Uterus (tissue), 4 donors: ENCODE measurements around the gene GLYR1. TPM values are rescaled to one million over a fixed set of nuclear protein-coding genes. Genes with fewer than 3 reads are reported as not detected.

Experiments
- DNase-seq, 2 donors: peaks; one replicate each; pipeline ENCODE4 v3.0.0-alpha.2; 2019 to 2020
- H3K27ac ChIP-seq, 2 donors: fragments of 200-600 bp; sonication (generic); 1 replicate in 1 of 2; 2 replicates in 1 of 2; pipeline ENCODE4 v1.5.1; 2016 to 2018
- H3K27me3 ChIP-seq, 2 donors: fragments of 200-600 bp; sonication (generic); one replicate each; pipeline ENCODE4 v1.5.1; 2018 to 2019; ENCODE audit warnings: control low read depth in 1 of 2
- H3K36me3 ChIP-seq, 2 donors: fragments of 200-600 bp; sonication (generic); one replicate each; pipeline ENCODE4 v1.5.1; 2019; ENCODE audit warnings: control low read depth in 1 of 2
- H3K4me1 ChIP-seq, 2 donors: fragments of 200-600 bp; sonication (generic); one replicate each; pipeline ENCODE4 v1.5.1; 2018 to 2019; ENCODE audit warnings: control low read depth in 1 of 2
- H3K4me3 ChIP-seq, 2 donors: fragments of 200-600 bp; sonication (generic); 1 replicate in 1 of 2; 2 replicates in 1 of 2; pipeline ENCODE4 v1.5.1; 2018 to 2019; ENCODE audit warnings: mild to moderate bottlenecking in 1 of 2
- H3K9me3 ChIP-seq, 2 donors: fragments of 200-600 bp; sonication (generic); one replicate each; pipeline ENCODE4 v1.5.1; 2019; ENCODE audit warnings: control low read depth in 1 of 2
- POLR2A ChIP-seq, 2 donors: fragments of 450-650 bp; IDR thresholded peaks; one replicate each; pipeline ENCODE4 v1.6.1; 2016; ENCODE audit warnings: antibody characterized with exemption in 2 of 2, mild to moderate bottlenecking in 1 of 2, moderate library complexity in 1 of 2
- intact Hi-C: fragments of 100-400 bp; cut with DNase I; formaldehyde crosslinking; loops from one replicate; pipeline ENCODE4 v1.15.1; 2023; ENCODE audit warnings: low total_unique reads
- total RNA-seq, 4 donors: library from RNA; depleted of rRNA in 3 of 4; stranded (reverse); fragments of >200 nt in 3 of 4; gene quantifications; one replicate each; pipeline versions ENCODE4 v1.1.0 to v1.2.4, GENCODE V29; 2014 to 2023
- TF ChIP-seq, protein P1 (sequence below), 4 experiments: fragments of 200-600 bp in 2 of 4; fragments of 450-650 bp in 2 of 4; sonication (generic) in 2 of 4; IDR thresholded peaks; one replicate each; pipeline ENCODE4 v1.5.1; 2016 to 2019; ENCODE audit warnings: antibody characterized with exemption in 4 of 4, mild to moderate bottlenecking in 2 of 4, moderate library complexity in 1 of 4
- donor health status: DM: yes; HTN: yes; CAD: no.

Gene GLYR1
- total RNA-seq, 4 donors from 2014 or later = 26.6 to 86.3 (median 47.1) TPM

DNA sequence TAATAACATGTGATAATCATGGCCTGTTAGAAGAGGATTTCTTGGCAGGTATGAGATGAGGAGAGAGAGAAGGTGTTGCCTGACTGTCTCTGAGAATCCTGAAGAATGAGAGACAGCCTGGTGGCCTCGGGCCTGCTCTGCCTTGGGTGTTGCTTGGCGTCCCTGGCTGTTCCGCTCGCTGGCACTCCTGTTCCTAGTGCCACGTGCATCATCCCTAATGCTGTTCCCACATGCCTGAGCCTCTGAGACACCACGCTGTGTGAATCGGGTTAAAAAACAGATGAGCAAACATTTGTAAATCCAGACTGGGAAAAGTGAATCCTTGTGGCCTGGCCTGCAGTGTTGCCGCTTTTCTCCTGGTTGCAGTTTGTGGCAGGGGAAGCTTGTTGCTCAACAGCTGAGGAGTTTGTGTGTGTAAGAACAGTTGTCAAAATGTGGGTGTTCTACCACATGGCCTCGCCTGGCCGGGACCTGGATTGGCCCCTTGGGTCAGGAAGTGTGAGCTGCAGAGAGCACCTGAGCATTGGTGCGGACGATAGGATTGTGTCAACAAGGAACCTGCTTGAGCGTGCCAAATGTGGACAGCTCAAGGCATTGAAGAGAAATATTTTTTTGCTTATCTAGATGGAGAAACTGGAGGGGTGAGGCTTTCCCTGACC, 22.2 kb upstream of the GLYR1 start:
- H3K27ac ChIP-seq = no peak overlapping the region
- H3K36me3 ChIP-seq = no peaks in the 10 kb centered on the region
- intact Hi-C loops = no loop called here
- no peak overlapping the region for H3K4me3 ChIP-seq
- no peaks in the 10 kb centered on the region for H3K27me3 ChIP-seq
- DNase-seq = no peak
- TF ChIP-seq POLR2A (IDR thresholded peaks at IDR 0.05) = no peak
- TF ChIP-seq, protein P1, sequence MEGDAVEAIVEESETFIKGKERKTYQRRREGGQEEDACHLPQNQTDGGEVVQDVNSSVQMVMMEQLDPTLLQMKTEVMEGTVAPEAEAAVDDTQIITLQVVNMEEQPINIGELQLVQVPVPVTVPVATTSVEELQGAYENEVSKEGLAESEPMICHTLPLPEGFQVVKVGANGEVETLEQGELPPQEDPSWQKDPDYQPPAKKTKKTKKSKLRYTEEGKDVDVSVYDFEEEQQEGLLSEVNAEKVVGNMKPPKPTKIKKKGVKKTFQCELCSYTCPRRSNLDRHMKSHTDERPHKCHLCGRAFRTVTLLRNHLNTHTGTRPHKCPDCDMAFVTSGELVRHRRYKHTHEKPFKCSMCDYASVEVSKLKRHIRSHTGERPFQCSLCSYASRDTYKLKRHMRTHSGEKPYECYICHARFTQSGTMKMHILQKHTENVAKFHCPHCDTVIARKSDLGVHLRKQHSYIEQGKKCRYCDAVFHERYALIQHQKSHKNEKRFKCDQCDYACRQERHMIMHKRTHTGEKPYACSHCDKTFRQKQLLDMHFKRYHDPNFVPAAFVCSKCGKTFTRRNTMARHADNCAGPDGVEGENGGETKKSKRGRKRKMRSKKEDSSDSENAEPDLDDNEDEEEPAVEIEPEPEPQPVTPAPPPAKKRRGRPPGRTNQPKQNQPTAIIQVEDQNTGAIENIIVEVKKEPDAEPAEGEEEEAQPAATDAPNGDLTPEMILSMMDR (IDR thresholded peaks at IDR 0.05) = no peak
- no peaks in the 10 kb centered on the region for H3K9me3 ChIP-seq
- no peaks in the 10 kb centered on the region for H3K4me1 ChIP-seq

DNA sequence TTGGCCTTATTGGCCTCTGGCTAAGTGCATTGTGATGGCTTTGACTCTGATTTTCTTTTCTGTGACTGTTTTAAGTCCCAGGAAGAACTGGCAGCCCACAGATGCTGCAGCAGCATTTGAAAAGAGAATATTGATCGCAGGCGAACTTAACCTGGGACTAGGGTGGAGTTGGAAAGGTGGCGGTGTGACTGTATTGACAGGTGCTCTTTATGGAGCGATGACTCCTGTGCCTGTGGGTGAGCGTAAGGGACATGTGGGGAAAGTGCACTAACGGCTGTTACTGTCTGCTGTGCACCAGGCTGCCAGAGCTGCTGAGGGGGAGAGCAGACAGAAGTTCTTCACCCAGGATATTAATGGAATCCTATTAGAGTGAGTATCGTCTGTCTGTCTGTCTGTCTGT, 21.4 kb upstream of the GLYR1 start:
- H3K9me3 ChIP-seq = no peaks in the 10 kb centered on the region
- DNase-seq = no peak
- H3K4me1 ChIP-seq = no peaks in the 10 kb centered on the region
- no peak overlapping the region for H3K27ac ChIP-seq
- H3K4me3 ChIP-seq = no peak overlapping the region
- intact Hi-C loops = no loop called here
- H3K36me3 ChIP-seq = no peaks in the 10 kb centered on the region
- no peaks in the 10 kb centered on the region for H3K27me3 ChIP-seq
- no peak for TF ChIP-seq POLR2A (IDR thresholded peaks at IDR 0.05)

DNA sequence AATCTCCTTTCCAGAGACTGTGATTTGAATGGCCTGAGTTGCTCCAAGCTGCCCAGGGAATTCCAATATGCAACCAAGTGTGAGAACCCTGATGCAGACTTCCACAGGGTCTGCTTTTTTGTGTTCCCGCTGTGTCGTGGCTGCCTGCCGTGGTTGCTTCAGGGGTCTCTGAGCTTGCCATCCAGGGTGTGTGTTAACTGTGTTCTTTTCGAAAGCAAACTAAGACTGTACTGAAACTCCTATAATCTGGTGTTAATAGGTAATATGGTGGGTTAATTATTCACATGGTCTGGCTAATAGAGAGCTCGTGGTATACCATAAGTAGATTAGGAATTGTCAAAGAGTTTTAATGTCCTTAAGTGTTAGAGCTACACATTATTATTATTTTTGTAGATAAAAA, 20.9 kb upstream of the GLYR1 start:
- Histone ChIP-seq H3K27ac (no peak overlapping the region), H3K4me3 (no peak overlapping the region), H3K27me3 (no peaks in the 10 kb centered on the region), H3K4me1 (no peaks in the 10 kb centered on the region), H3K9me3 (no peaks in the 10 kb centered on the region), H3K36me3 (no peaks in the 10 kb centered on the region)
- no peak for DNase-seq
- intact Hi-C loops = no loop called here
- no peak for TF ChIP-seq POLR2A (IDR thresholded peaks at IDR 0.05)
- TF ChIP-seq, protein P1 (IDR thresholded peaks at IDR 0.05) = no peak

DNA sequence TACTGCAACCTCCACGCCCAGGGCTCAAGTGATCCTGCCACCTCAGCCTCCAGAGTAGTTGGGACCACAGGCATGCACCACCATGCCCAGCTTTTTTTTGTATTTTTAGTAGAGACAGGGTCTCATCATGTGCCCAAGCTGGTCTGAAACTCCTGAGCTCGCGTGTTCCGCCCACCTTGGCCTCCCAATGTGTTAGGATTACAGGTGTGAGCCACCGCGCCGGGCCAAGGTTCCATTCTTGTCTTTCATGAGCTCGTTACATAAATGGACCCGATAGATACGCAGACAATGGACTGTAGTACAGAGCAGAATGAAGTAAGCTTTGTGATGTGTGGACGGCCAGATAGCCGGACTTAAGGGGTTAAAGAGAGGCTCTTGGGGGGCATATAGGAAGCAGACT, 19.5 kb upstream of the GLYR1 start:
- TF ChIP-seq, protein P1 (IDR thresholded peaks at IDR 0.05) = no peak
- TF ChIP-seq POLR2A (IDR thresholded peaks at IDR 0.05) = no peak
- H3K27ac ChIP-seq = no peak overlapping the region
- no peaks in the 10 kb centered on the region for H3K27me3 ChIP-seq
- DNase-seq = no peak
- no peaks in the 10 kb centered on the region for H3K36me3 ChIP-seq
- no peaks in the 10 kb centered on the region for H3K4me1 ChIP-seq
- H3K4me3 ChIP-seq = no peak overlapping the region
- no peaks in the 10 kb centered on the region for H3K9me3 ChIP-seq
- intact Hi-C loops = no loop called here

DNA sequence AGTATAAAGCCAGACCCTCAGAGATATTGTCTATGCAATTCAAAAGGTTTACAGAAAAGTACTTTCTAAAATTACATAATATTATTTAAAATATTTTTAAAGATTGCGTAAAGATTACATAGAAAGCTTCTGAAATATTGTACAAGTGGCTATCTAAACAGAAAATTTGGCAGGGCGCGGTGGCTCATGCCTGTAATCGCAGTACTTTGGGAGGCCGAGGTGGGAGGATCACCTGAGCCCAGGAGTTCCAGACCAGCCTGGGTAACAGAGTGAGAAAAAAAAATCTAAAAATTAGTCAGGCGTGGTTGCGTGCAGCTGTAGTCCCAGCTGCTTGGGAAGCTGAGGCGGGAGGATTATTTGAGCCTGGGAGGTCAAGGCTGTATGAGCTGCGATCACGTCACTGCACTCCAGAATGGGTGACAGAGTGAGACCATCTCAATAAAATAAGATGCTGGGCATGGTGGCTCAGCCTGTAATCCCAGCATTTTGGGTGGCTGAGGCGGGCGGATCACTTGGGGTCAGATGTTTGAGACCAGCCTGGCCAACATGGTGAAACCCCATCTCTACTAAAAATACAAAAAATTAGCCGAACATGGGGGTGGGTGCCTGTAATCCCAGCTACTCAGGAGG, 18.3 kb upstream of the GLYR1 start:
- Histone ChIP-seq H3K36me3 (no peaks in the 10 kb centered on the region), H3K4me1 (no peaks in the 10 kb centered on the region), H3K9me3 (no peaks in the 10 kb centered on the region), H3K27ac (no peak overlapping the region), H3K4me3 (no peak overlapping the region), H3K27me3 (no peaks in the 10 kb centered on the region)
- no peak for DNase-seq
- intact Hi-C loops = no loop called here
- no peak for TF ChIP-seq POLR2A (IDR thresholded peaks at IDR 0.05)
- TF ChIP-seq, protein P1 (IDR thresholded peaks at IDR 0.05) = no peak
